Measurements from ENCODE around the gene MYF5. TPM values are rescaled to one million over a fixed set of nuclear protein-coding genes. Genes with fewer than 3 reads are reported as not detected.
"Not testable (repeated sequence)": the region's sequence is repeated elsewhere in the genome, so short reads cannot be mapped to it uniquely, and the experiment has no call there.

The MYF5 gene
- total RNA-seq, result not detected
- long read RNA-seq, result 0 reads

DNA sequence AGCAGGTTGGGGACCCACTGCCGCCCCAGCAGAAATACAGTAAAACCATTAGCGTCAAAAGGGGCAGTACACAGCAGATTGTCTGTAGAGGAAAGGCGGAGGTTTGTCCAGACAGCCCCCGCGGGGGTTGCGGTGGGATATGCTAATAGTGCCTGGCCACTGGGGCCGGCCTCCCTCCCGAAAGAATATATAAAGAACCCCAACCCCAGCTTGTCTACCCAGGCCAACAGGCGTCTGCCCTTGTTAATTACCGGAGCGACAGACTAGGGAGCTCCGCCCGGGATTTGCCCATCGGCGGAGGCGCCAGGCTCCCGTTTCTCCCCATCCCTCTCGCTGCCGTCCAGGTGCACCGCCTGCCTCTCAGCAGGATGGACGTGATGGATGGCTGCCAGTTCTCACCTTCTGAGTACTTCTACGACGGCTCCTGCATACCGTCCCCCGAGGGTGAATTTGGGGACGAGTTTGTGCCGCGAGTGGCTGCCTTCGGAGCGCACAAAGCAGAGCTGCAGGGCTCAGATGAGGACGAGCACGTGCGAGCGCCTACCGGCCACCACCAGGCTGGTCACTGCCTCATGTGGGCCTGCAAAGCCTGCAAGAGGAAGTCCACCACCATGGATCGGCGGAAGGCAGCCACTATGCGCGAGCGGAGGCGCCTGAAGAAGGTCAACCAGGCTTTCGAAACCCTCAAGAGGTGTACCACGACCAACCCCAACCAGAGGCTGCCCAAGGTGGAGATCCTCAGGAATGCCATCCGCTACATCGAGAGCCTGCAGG is at the start of gene MYF5:
MYF5 (plus strand) TSS at position 217 of the 774 bp plus-strand sequence; CDS start at position 369, 152 bp downstream.
- Histone ChIP-seq H3K4me3 (no peak within 1 kb of the TSS), H3K9me3 (no peaks in the 10 kb centered on the region), H3K27ac (no peak within 1 kb of the TSS), H3K27me3 (no peaks in the 10 kb centered on the region), H3K36me3 (no peaks in the 10 kb centered on the region), H3K4me1 (no peaks in the 10 kb centered on the region)
- no peak for TF ChIP-seq POLR2A (IDR thresholded peaks at IDR 0.05)
- no peak for TF ChIP-seq CTCF (IDR thresholded peaks at IDR 0.05)
- DNase-seq (no peak), ATAC-seq (no peak)
- 40% methylated on average over 27 of the region's 45 CpGs for WGBS (ENCODE audit: insufficient coverage, low coverage, low lambda C conversion rate, missing lambda C conversion rate)
- intact Hi-C loops (cut with DNase I), result no loop called here

DNA sequence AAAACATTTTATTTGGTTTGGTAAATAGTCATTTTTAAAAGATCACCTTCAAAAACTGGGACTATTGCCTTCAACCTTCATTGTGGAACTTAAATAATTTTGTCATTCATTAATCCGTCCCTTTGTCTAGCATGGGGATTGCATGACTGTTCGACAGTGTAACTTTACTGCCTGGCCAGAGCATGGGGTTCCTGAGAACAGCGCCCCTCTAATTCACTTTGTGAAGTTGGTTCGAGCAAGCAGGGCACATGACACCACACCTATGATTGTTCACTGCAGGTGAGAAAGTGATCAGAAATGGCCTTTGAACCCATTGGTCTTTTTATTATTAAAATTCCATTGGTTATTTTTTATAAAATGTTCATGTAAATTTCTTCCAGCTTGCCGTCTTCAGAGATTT is 46.5 kb upstream of the MYF5 start:
- H3K9me3 ChIP-seq, result no peaks in the 10 kb centered on the region
- no peaks in the 10 kb centered on the region for H3K36me3 ChIP-seq
- intact Hi-C loops (cut with DNase I), result no loop called here
- ATAC-seq (no peak), DNase-seq (no peak)
- TF ChIP-seq POLR2A (IDR thresholded peaks at IDR 0.05) (no peak), CTCF (IDR thresholded peaks at IDR 0.05) (no peak)
- H3K4me3 ChIP-seq, result no peak overlapping the region
- 77% methylated on average over 5 of the region's 5 CpGs for WGBS (ENCODE audit: insufficient coverage, low coverage, low lambda C conversion rate, missing lambda C conversion rate)
- H3K27ac ChIP-seq, result no peak overlapping the region
- no peaks in the 10 kb centered on the region for H3K27me3 ChIP-seq
- no peaks in the 10 kb centered on the region for H3K4me1 ChIP-seq

GRCh38 chr12:80676042-80676636 is 40.6 kb upstream of the MYF5 start:
- H3K4me3 ChIP-seq; H3K27me3 ChIP-seq; H3K9me3 ChIP-seq; H3K4me1 ChIP-seq; DNase-seq; H3K36me3 ChIP-seq; intact Hi-C loops (cut with DNase I): not testable (repeated sequence)
- TF ChIP-seq CTCF (IDR thresholded peaks at IDR 0.05), result peak in 1 of 4 donors; percentile 19
- 82% methylated on average over 7 of the region's 13 CpGs for WGBS (ENCODE audit: insufficient coverage, low coverage, low lambda C conversion rate, missing lambda C conversion rate)
- peak; percentile 28 to 75 (median 54) for ATAC-seq
- H3K27ac ChIP-seq, result peak overlapping the region in 2 of 3 donors; percentile 26 to 67

DNA sequence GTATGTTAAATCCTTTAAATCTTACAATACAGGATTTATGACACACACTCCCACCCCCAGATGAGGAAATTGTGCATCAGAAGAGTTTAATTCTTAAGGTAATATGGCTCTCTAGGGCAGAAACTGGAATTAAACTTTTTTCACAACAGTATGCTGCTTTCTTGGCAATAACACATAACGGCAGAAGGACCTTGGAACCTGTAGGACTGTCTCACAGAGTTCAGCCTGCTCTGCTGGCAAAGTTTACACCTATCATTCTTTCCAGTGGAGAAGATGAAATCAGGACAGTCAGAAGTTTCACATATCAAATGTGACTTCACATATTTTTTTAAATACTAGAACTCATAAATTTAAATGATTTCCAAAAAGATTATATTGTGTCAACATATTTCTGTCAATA is 39.9 kb upstream of the MYF5 start:
- peak in 1 of 3 donors; percentile 59 for DNase-seq
- H3K4me3 ChIP-seq, result no peak overlapping the region
- TF ChIP-seq CTCF (IDR thresholded peaks at IDR 0.05) (no peak), POLR2A (IDR thresholded peaks at IDR 0.05) (no peak)
- no peaks in the 10 kb centered on the region for H3K27me3 ChIP-seq
- WGBS (ENCODE audit: insufficient coverage, low coverage, low lambda C conversion rate, missing lambda C conversion rate), result 15% methylated on average over 1 of the region's 1 CpG
- peak; percentile 98 to 99 (median 98) for ATAC-seq
- peak overlapping the region in 2 of 3 donors; percentile 26 to 67 for H3K27ac ChIP-seq
- no peaks in the 10 kb centered on the region for H3K9me3 ChIP-seq
- intact Hi-C loops (cut with DNase I), result no loop called here
- H3K4me1 ChIP-seq, result peaks cover 0 to 5% (median 2%) of the 10 kb centered on the region in 4 donors
- H3K36me3 ChIP-seq, result no peaks in the 10 kb centered on the region

Data from right lobe of liver (tissue), 6 donors.